Endothelial cell (in vitro differentiated cells): ENCODE data around the gene ELAVL3. TPM values are rescaled to one million over a fixed set of nuclear protein-coding genes. Genes with fewer than 3 reads are reported as not detected.

Experiments
- DNase-seq: peaks from one replicate; pipeline ENCODE4 v3.0.0; 2021; ENCODE audit warnings: low spot score
- H3K27ac Mint-ChIP-seq: one replicate; pipeline ENCODE4 v1.8.0; 2021; ENCODE audit warnings: mixed read lengths, inconsistent platforms; ENCODE audit not compliant: unreplicated experiment
- H3K27me3 Mint-ChIP-seq: one replicate; pipeline ENCODE4 v1.8.0; 2021; ENCODE audit warnings: mild to moderate bottlenecking, moderate library complexity, mixed read lengths, inconsistent platforms; ENCODE audit not compliant: unreplicated experiment
- H3K36me3 Mint-ChIP-seq: one replicate; pipeline ENCODE4 v1.8.0; 2021; ENCODE audit warnings: mild to moderate bottlenecking, low read depth, mixed read lengths, inconsistent platforms; ENCODE audit not compliant: unreplicated experiment
- H3K4me1 Mint-ChIP-seq: one replicate; pipeline ENCODE4 v1.8.0; 2021; ENCODE audit warnings: mild to moderate bottlenecking, mixed read lengths, inconsistent platforms; ENCODE audit not compliant: unreplicated experiment
- H3K4me3 Mint-ChIP-seq: one replicate; pipeline ENCODE4 v1.8.0; 2021; ENCODE audit warnings: mild to moderate bottlenecking, mixed read lengths, inconsistent platforms; ENCODE audit not compliant: unreplicated experiment
- H3K9me3 Mint-ChIP-seq: one replicate; pipeline ENCODE4 v1.8.0; 2021; ENCODE audit warnings: mixed read lengths, inconsistent platforms; ENCODE audit not compliant: unreplicated experiment
- CTCF ChIP-seq: fragments of 200-600 bp; sonication (generic); IDR thresholded peaks from one replicate; pipeline ENCODE4 v1.5.0; 2021; ENCODE audit warnings: antibody characterized with exemption; ENCODE audit not compliant: unreplicated experiment
- total RNA-seq: library from RNA; stranded (reverse); fragmentation: NEBNext Ultra II Directional; extraction: Animal tissue kit (Norgen Biotek cat#: 25700); gene quantifications from one replicate; pipeline ENCODE4 v1.2.1, GENCODE V29; 2021; ENCODE audit not compliant: unreplicated experiment

The ELAVL3 gene
- total RNA-seq, 1 donor from 2014 or later = 0.54 TPM

GRCh38 chr19:11496391-11497163 is 15.7 kb upstream of the ELAVL3 start:
- peak; percentile 81 for DNase-seq
- H3K36me3 Mint-ChIP-seq = peaks cover 6% of the 10 kb centered on the region
- H3K27me3 Mint-ChIP-seq = peaks cover 14% of the 10 kb centered on the region
- H3K9me3 Mint-ChIP-seq = no peaks in the 10 kb centered on the region
- peak overlapping the region; percentile 7 for H3K4me3 Mint-ChIP-seq
- no peaks in the 10 kb centered on the region for H3K4me1 Mint-ChIP-seq
- peak; percentile 73 for TF ChIP-seq CTCF
- no peak overlapping the region for H3K27ac Mint-ChIP-seq

DNA sequence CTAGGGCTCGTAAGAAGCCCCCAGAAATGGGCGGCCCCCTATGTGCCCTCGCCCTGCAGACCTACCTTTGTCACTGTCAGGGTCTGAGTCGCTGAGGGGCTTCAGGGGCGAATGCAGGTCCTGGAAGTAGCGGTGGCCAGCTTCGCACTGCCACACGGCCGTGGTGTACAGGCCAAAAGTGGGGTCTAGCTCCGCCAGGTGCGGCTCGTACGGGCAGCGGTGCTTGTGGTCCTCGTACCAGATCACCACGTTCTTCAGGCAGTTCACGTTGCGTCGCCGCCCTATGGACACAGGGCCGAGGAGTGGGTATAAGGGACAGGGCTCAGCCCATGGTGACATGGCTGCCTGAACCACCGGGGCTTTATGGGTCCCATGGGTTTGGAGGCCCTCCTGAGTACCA is 15.0 kb upstream of the ELAVL3 start:
- no peak for DNase-seq
- H3K27ac Mint-ChIP-seq = no peak overlapping the region
- no peak overlapping the region for H3K4me3 Mint-ChIP-seq
- peaks cover 10% of the 10 kb centered on the region for H3K27me3 Mint-ChIP-seq
- H3K9me3 Mint-ChIP-seq = no peaks in the 10 kb centered on the region
- peaks cover 5% of the 10 kb centered on the region for H3K36me3 Mint-ChIP-seq
- no peak for TF ChIP-seq CTCF
- H3K4me1 Mint-ChIP-seq = no peaks in the 10 kb centered on the region

GRCh38 chr19:11495481-11495880 is 14.6 kb upstream of the ELAVL3 start:
- no peaks in the 10 kb centered on the region for H3K9me3 Mint-ChIP-seq
- H3K4me1 Mint-ChIP-seq = no peaks in the 10 kb centered on the region
- no peak for TF ChIP-seq CTCF
- H3K27me3 Mint-ChIP-seq = peaks cover 10% of the 10 kb centered on the region
- H3K4me3 Mint-ChIP-seq = no peak overlapping the region
- peaks cover 3% of the 10 kb centered on the region for H3K36me3 Mint-ChIP-seq
- no peak overlapping the region for H3K27ac Mint-ChIP-seq
- no peak for DNase-seq

DNA sequence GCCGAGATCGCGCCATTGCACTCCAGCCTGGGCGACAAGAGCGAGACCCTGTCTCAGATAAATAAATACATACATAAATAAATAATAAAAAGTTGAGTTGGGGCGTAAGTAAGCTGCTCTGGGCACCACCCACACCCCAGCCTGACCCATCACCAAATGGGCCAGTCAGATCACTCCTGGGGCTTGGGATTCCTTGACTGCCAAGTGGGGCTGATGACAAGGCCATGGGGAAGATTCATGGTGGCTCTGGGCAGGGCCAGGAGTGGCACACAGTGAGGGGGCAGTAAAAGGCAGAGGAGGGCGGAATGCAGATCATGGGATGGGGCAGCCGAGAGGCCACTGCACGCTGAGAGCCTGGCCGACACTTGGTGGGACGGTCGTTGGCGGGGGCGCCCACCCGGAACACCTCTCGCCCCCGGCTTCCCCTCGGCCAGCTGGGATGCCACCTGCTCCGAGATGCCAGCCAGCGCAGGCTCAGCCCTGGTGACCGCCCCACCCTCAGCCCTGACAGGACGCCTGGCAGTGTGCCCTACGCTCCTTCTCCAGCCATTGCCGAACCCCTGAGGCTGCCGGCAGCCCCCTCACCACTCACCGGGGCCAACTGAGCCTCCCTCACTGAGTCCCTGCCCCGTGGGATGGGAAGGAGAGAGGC is 13.9 kb upstream of the ELAVL3 start:
- DNase-seq = no peak
- peaks cover 11% of the 10 kb centered on the region for H3K27me3 Mint-ChIP-seq
- no peak for TF ChIP-seq CTCF
- H3K4me3 Mint-ChIP-seq = no peak overlapping the region
- no peaks in the 10 kb centered on the region for H3K4me1 Mint-ChIP-seq
- peak overlapping the region; percentile 42 for H3K27ac Mint-ChIP-seq
- H3K36me3 Mint-ChIP-seq = peaks cover 8% of the 10 kb centered on the region
- H3K9me3 Mint-ChIP-seq = no peaks in the 10 kb centered on the region

- H3K36me3 Mint-ChIP-seq = peaks cover 9% of the 10 kb centered on the region
- no peak overlapping the region for H3K27ac Mint-ChIP-seq
- DNase-seq = no peak
- TF ChIP-seq CTCF = no peak
- no peak overlapping the region for H3K4me3 Mint-ChIP-seq
- H3K4me1 Mint-ChIP-seq = no peaks in the 10 kb centered on the region
- no peaks in the 10 kb centered on the region for H3K9me3 Mint-ChIP-seq
- H3K27me3 Mint-ChIP-seq = peaks cover 9% of the 10 kb centered on the region
These were observed 8.5 kb upstream of the ELAVL3 start for GRCh38 chr19:11489378-11489777.
